IPS DF 6.9 (cell line): ENCODE results near the gene DRAP1.

Experiments
- DNase-seq: peaks from one replicate; pipeline ENCODE4 v3.0.0-alpha.2; 2013; ENCODE audit warnings: low read depth, low spot score
- H3K27ac ChIP-seq: one replicate; pipeline ENCODE4 v1.5.1; 2013; ENCODE audit warnings: low read length, control low read depth
- H3K27me3 ChIP-seq: 2 replicates; pipeline ENCODE4 v1.6.1; 2013; ENCODE audit warnings: mild to moderate bottlenecking, low read length; ENCODE audit not compliant: control insufficient read depth, insufficient read depth
- H3K36me3 ChIP-seq: 2 replicates; pipeline ENCODE4 v1.6.1; 2013; ENCODE audit warnings: low read length; ENCODE audit not compliant: control insufficient read depth, insufficient read depth
- H3K4me1 ChIP-seq: 2 replicates; pipeline ENCODE4 v1.6.1; 2013; ENCODE audit warnings: low read length; ENCODE audit not compliant: control insufficient read depth, insufficient read depth
- H3K4me3 ChIP-seq: 2 replicates; pipeline ENCODE4 v1.5.1; 2013; ENCODE audit warnings: mild to moderate bottlenecking, low read length
- H3K9me3 ChIP-seq: 2 replicates; pipeline ENCODE4 v1.6.1; 2013; ENCODE audit warnings: low read length, inconsistent platforms; ENCODE audit not compliant: control insufficient read depth, insufficient read depth
- WGBS: extraction: QIAGEN DNeasy Blood & Tissue Kit; methylation state at CpG from one replicate; pipeline ENCODE4 v1.1.7; 2013; ENCODE audit warnings: mixed read lengths, missing lambda C conversion rate; ENCODE audit not compliant: insufficient read length, insufficient coverage; 5-methylcytosine and 5-hydroxymethylcytosine counted together

The DRAP1 gene

DNA sequence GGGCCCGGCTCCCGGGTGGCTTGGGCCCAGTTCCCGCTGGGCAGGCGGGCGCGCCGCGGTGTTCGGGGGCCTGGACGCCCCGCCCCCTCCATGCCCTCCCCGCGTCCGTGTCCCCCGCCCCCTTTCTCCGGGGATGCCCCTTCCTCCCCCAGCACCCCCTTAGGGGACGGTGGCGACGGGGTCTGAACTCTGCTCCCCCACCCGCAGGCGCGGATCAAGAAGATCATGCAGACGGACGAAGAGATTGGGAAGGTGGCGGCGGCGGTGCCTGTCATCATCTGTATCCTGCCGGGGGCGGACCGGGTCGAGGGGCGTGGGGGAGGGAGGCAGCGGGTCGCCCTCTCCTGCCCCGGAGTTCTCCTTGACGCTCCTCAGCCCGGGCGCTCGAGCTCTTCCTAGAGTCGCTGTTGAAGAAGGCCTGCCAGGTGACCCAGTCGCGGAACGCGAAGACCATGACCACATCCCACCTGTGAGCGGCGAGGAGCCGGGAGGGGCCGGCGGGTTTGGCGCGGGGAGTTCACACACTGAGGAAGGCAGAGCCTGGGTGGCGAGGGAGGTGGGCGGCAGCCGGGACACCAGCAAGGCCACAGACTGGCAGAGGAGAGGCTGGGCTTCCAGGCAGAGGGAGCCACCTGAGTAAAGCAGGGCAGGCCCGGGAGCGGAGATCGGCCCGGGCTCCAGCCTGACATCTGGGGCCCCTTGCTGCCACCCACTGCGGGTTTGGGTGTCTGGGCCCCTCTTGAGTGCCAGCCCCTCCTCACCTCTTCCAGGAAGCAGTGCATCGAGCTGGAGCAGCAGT is 546 bp downstream of the DRAP1 start:
- DNase-seq: no peak
- H3K4me1 ChIP-seq: peaks cover 2% of the 10 kb centered on the region; the same call in 1 of the 2 replicates
- no peaks in the 10 kb centered on the region for H3K27me3 ChIP-seq
- no peak overlapping the region for H3K27ac ChIP-seq
- no peaks in the 10 kb centered on the region for H3K9me3 ChIP-seq
- peaks cover 4% of the 10 kb centered on the region; the same call in 1 of the 2 replicates for H3K36me3 ChIP-seq
- no CpG with 5 or more reads among the region's 60 CpGs for WGBS
- H3K4me3 ChIP-seq: peak overlapping the region; percentile 78; the same call in 1 of the 2 replicates

DNA sequence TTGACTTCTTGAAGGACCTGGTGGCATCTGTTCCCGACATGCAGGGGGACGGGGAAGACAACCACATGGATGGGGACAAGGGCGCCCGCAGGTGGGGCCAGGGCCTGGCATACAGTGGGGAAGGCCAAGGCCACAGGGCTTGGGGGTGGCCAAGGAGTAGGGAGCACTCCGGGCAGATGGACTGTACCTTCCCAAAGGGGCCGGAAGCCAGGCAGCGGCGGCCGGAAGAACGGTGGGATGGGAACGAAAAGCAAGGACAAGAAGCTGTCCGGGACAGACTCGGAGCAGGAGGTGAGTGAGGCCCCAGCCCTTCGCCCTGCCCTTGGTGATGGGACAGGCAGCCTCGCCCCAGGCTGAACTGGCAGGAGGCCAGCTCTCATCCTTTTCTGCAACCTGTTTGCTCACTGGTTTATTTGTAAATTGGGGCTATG is 1.2 kb downstream of the DRAP1 start:
- Histone ChIP-seq H3K36me3 (peaks cover 4% of the 10 kb centered on the region; the same call in 1 of the 2 replicates), H3K4me1 (no peaks in the 10 kb centered on the region; the same call in 1 of the 2 replicates), H3K27ac (no peak overlapping the region), H3K9me3 (no peaks in the 10 kb centered on the region), H3K27me3 (no peaks in the 10 kb centered on the region), H3K4me3 (peak overlapping the region; percentile 78; the same call in 1 of the 2 replicates)
- no peak for DNase-seq
- WGBS: no CpG with 5 or more reads among the region's 15 CpGs

DNA sequence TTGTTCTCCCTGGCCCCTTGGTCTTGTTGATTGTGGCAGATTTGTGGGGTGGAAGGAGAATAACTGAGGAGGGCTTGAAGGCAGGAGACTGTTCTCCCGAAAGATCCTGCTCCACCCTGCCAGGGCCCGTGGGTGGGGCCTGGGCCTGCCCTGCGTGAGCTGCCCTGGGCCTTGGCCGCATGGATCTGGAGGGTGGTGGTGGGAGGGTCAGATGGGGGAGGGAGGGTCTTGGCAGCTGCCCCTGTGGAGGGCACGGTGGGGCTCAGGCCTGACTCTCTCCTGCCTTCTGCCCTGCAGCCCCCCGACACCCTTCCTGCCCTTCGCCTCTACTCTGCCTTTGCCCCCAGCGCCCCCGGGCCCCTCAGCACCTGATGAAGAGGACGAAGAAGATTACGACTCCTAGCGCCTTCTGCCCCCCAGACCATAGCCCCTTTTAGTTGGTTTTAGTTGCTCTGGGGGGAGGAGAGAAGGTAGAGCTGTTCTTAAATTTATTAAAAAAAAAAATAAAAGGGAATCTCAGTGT is 1.9 kb downstream of the DRAP1 start:
- no peak for DNase-seq
- no CpG with 5 or more reads among the region's 12 CpGs for WGBS

DNA sequence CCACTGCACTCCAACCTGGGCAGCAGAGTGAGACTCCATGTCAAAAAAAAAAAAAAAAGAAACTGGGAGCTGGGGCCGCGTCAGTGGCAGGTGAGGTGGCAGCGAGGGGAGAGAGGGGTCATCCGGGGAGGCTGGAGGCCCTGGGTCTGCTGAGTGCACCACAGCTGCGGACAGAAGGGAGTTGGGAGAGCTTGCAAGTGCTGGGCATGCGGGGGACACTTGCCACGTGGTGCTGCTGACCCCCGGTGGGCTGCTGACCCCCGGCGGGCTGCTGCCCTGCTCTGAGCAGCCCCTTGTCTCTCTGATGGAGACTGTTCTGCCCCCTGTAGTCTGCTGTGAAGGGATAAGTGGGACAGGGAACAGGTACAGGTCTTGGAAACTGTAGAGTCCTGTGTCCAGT is 2.6 kb downstream of the DRAP1 start:
- no peak for DNase-seq
- Histone ChIP-seq H3K4me1 (no peaks in the 10 kb centered on the region; the same call in 1 of the 2 replicates), H3K27me3 (no peaks in the 10 kb centered on the region), H3K27ac (no peak overlapping the region), H3K36me3 (peaks cover 4% of the 10 kb centered on the region; the same call in 1 of the 2 replicates), H3K9me3 (no peaks in the 10 kb centered on the region), H3K4me3 (no peak overlapping the region)
- no CpG with 5 or more reads among the region's 10 CpGs for WGBS

More for the DNA sequence above, 1.9 kb downstream of the DRAP1 start:
- Histone ChIP-seq H3K27me3 (no peaks in the 10 kb centered on the region), H3K36me3 (peaks cover 4% of the 10 kb centered on the region; the same call in 1 of the 2 replicates), H3K4me1 (no peaks in the 10 kb centered on the region; the same call in 1 of the 2 replicates), H3K4me3 (no peak overlapping the region), H3K9me3 (no peaks in the 10 kb centered on the region), H3K27ac (no peak overlapping the region)

DNA sequence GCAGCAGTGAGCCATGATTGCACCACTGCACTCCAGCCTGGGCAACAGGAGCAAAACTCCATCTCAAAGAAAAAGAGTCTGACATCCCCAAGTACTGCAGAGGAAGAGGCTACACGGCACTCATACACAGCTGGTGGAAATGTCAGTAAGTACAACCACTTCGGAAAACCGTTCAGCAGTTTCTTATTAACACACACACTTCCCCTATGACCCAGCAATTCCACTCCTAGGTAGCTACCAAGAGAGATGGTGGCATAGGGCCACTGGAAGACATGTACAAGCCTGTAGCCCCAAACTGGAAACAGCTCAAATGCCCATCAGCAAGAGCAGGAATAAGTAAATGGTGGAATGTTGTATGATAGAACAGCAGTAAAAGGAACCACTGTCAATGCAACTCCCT is 3.3 kb downstream of the DRAP1 start:
- H3K4me3 ChIP-seq: no peak overlapping the region
- peaks cover 4% of the 10 kb centered on the region; the same call in 1 of the 2 replicates for H3K36me3 ChIP-seq
- DNase-seq: no peak
- no peaks in the 10 kb centered on the region for H3K9me3 ChIP-seq
- no peaks in the 10 kb centered on the region for H3K27me3 ChIP-seq
- no CpG with 5 or more reads among the region's 3 CpGs for WGBS
- H3K4me1 ChIP-seq: no peaks in the 10 kb centered on the region; the same call in 1 of the 2 replicates
- no peak overlapping the region for H3K27ac ChIP-seq

DNA sequence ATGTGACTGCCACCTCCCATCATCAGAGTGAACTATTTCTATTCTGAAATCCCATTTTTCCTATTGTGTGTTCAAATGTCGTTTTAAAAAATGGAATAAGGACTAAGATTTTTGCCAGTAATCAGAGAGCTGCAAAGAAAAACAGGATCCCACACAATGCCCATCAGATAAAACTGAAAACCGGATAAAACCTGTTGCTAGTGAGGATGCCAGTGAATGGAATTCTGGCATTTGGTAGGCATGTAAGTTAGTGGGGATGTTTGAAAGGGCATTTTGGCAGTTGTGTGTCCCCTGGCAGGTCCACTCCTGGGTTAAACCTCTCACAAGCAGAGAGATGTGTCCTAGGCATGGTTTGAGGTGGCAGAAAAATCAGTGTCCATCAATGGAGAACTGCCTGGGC is 6.2 kb downstream of the DRAP1 start:
- Histone ChIP-seq H3K36me3 (0 out of 2 replicates have a peak, but pooled peaks cover 4% of the 10 kb centered on the region), H3K27me3 (no peaks in the 10 kb centered on the region), H3K4me1 (no peaks in the 10 kb centered on the region), H3K27ac (no peak overlapping the region), H3K9me3 (no peaks in the 10 kb centered on the region), H3K4me3 (no peak overlapping the region)
- no peak for DNase-seq
- WGBS: no CpG with 5 or more reads among the region's 2 CpGs

DNA sequence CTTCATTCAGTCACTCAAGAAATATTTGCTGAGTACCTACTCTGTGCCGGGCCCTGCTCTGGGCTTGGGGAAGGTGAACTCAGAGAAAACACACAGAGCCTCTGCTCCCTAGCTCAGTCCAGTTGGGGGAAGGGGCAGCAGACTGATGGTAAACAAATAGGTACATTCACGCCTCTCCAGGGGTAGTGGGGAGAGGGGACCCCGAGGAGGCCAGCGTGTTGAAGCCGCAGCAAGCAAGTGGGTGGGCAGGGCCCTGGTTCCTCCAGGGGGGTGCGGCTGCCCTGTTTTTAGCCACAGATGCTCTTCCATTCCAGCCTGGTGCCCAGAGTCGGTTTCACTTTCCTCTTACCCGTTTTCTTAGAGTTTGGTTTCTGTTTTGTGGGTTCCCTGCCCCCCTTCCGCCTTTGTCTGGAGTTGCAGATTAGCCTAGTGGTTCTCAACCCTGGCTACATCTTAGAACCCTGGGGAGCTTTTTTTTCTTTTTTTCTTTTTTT is 8.7 kb downstream of the DRAP1 start:
- no peaks in the 10 kb centered on the region for H3K27me3 ChIP-seq
- H3K9me3 ChIP-seq: no peaks in the 10 kb centered on the region
- H3K4me1 ChIP-seq: no peaks in the 10 kb centered on the region; the same call in 1 of the 2 replicates
- no peak overlapping the region for H3K4me3 ChIP-seq
- no peaks in the 10 kb centered on the region for H3K36me3 ChIP-seq
- DNase-seq: no peak
- no CpG with 5 or more reads among the region's 9 CpGs for WGBS
- H3K27ac ChIP-seq: no peak overlapping the region

DNA sequence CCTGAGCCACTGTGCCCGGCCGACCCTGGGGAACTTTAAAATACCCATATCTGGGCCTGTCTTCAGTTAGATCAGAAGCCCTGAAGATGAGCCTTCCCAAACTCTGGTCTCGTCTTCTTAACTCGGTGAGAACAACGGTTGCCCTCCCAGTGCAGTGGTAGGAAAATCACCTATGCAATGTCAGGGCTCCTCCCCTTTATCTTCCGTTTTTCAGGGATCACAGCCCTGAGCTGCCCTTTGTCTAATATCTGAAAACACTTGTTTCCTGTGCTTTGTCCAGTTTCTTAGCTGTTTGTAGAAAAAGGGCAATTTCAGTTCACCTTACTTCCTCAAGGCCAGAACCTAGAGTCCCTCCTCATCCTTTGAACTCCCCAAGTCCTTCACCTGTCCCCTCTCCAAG is 9.4 kb downstream of the DRAP1 start:
- H3K27me3 ChIP-seq: no peaks in the 10 kb centered on the region
- no peaks in the 10 kb centered on the region for H3K36me3 ChIP-seq
- no peaks in the 10 kb centered on the region for H3K9me3 ChIP-seq
- H3K4me1 ChIP-seq: no peaks in the 10 kb centered on the region; the same call in 1 of the 2 replicates
- DNase-seq: no peak
- no CpG with 5 or more reads among the region's 6 CpGs for WGBS
- no peak overlapping the region for H3K4me3 ChIP-seq
- H3K27ac ChIP-seq: no peak overlapping the region

DNA sequence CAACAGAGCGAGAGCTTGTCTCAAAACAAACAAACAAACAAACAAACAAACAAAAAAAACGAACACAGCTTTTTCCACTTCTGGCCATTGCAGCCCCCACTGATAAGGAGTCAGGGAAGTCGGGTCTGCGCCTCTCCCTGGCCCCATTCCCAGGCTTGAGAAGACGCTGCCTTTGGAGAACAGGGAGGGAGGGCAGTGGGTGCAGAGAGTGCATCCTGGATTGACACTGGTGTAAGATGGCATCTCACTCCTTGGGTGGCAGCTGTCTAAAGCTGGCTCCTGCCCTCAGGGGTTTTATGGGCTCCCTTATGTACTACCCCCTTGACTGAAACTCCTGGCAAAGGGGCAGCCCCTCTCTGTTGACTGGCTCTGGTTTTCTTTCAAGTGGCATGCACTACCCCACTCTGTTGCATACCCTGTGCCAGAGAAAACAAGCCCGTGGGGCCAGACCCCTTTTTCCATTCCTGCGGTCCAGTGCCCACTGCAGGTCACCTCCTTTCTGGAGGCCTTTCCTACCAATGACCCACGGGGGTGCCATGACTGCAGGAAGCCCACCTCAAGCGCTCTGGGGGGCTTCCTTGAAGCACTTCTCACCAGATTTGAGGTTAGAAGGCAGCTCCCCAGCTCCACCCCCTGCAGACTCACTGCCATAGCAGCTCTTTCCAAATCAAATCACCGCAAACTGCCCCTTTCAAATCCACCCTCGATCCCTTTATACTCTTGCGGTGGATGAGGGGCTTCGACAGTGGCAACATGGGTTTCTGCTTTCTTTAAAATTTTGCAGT is 12.7 kb downstream of the DRAP1 start:
- H3K27me3 ChIP-seq: no peaks in the 10 kb centered on the region
- no peak overlapping the region for H3K27ac ChIP-seq
- H3K4me3 ChIP-seq: no peak overlapping the region
- no peaks in the 10 kb centered on the region for H3K9me3 ChIP-seq
- no peak for DNase-seq
- no peaks in the 10 kb centered on the region for H3K36me3 ChIP-seq
- no peaks in the 10 kb centered on the region; the same call in 1 of the 2 replicates for H3K4me1 ChIP-seq
- WGBS: no CpG with 5 or more reads among the region's 13 CpGs

DNA sequence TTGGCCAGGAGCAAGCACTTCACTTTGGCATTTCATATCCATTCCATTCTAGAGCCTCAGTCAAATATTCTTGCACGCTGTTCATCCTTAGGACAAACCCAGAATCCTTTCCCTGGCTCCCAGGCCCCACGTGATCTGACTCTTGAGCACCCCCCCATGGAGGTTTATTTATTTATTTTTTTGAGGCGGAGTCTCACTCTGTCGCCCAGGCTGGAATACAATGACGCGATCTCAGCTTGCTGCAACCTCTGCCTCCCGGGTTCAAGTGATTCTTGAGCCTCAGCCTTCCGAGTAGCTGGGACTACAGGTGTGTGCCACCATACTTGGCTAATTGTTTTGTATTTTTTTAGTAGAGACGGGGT is 13.3 kb downstream of the DRAP1 start:
- no peaks in the 10 kb centered on the region for H3K9me3 ChIP-seq
- H3K4me1 ChIP-seq: no peaks in the 10 kb centered on the region; the same call in 1 of the 2 replicates
- H3K36me3 ChIP-seq: no peaks in the 10 kb centered on the region
- H3K27me3 ChIP-seq: no peaks in the 10 kb centered on the region
- WGBS: no CpG with 5 or more reads among the region's 9 CpGs
- H3K27ac ChIP-seq: no peak overlapping the region
- no peak overlapping the region for H3K4me3 ChIP-seq
- no peak for DNase-seq
